ENCODE results near the gene ARNT2.

Gene ARNT2

GRCh38 chr15:80474224-80475215, 70.3 kb downstream of the ARNT2 start:
- peak overlapping the region in 1 of 2 experiments; percentile 43 for H2BK12ac ChIP-seq (ENCODE audit: low read length in 2 of 2)
- no peak overlapping the region for H2BK15ac ChIP-seq (ENCODE audit: low read depth, poor library complexity, severe bottlenecking)
- no peak overlapping the region for H3K18ac ChIP-seq (ENCODE audit: low read depth in 1 of 2, low read length in 2 of 2)
- H4K8ac ChIP-seq (ENCODE audit: low read length) = no peak overlapping the region
- peaks cover 2% of the 10 kb centered on the region for H3K79me1 ChIP-seq (replicated peaks; ENCODE audit: low read length, poor library complexity, severe bottlenecking)
- no peak overlapping the region for H2BK5ac ChIP-seq (ENCODE audit: low read depth, low read length, poor library complexity, severe bottlenecking)
- H3K4me2 ChIP-seq (ENCODE audit: low read length, poor library complexity, severe bottlenecking) = no peak overlapping the region
- H3K27ac ChIP-seq (ENCODE audit: low read length, poor library complexity, severe bottlenecking) = no peak overlapping the region
- no peak for DNase-seq
- H3K36me3 ChIP-seq (ENCODE audit: control insufficient read depth in 1 of 2, insufficient read depth in 2 of 2, low read depth in 1 of 2, low read length in 2 of 2) = peaks cover 0 to 6% of the 10 kb centered on the region in 2 experiments
- H4K91ac ChIP-seq (ENCODE audit: low read length) = no peak overlapping the region
- no peak overlapping the region for H3K9ac ChIP-seq (ENCODE audit: low read length)
- peaks cover 8% of the 10 kb centered on the region for H3K4me1 ChIP-seq (ENCODE audit: control insufficient read depth, insufficient read depth, low read depth, low read length)
- H3K27me3 ChIP-seq (ENCODE audit: control insufficient read depth in 1 of 2, insufficient read depth in 1 of 2, low read length in 2 of 2) = no peaks in the 10 kb centered on the region
- no peak overlapping the region for H3K14ac ChIP-seq (ENCODE audit: low read length in 2 of 2)
- H2BK120ac ChIP-seq (ENCODE audit: low read depth, low read length) = no peak overlapping the region
- no peak overlapping the region for H2AFZ ChIP-seq (ENCODE audit: low read depth, low read length)
- H3K9me3 ChIP-seq (ENCODE audit: control insufficient read depth, low read length) = peaks cover 13% of the 10 kb centered on the region
- H2AK5ac ChIP-seq (ENCODE audit: low read length, severe bottlenecking) = no peak overlapping the region
- H3K23ac ChIP-seq (ENCODE audit: low read length in 2 of 2) = no peak overlapping the region
- no peak overlapping the region for H3K4me3 ChIP-seq (ENCODE audit: insufficient read depth in 1 of 2, low read depth in 1 of 2, low read length in 2 of 2)
- H3K4ac ChIP-seq (ENCODE audit: low read depth in 1 of 2, low read length in 2 of 2) = no peak overlapping the region
- 84% methylated on average over 7 of the region's 9 CpGs for WGBS

- Histone ChIP-seq H3K4me3 (ENCODE audit: insufficient read depth in 1 of 2, low read depth in 1 of 2, low read length in 2 of 2) (no peak overlapping the region), H3K9ac (ENCODE audit: low read length) (no peak overlapping the region), H2BK120ac (ENCODE audit: low read depth, low read length) (no peak overlapping the region), H3K79me1 (replicated peaks; ENCODE audit: low read length, poor library complexity, severe bottlenecking) (peaks cover 2% of the 10 kb centered on the region), H4K8ac (ENCODE audit: low read length) (no peak overlapping the region), H3K4ac (ENCODE audit: low read depth in 1 of 2, low read length in 2 of 2) (no peak overlapping the region), H3K23ac (ENCODE audit: low read length in 2 of 2) (no peak overlapping the region), H2BK15ac (ENCODE audit: low read depth, poor library complexity, severe bottlenecking) (no peak overlapping the region), H3K14ac (ENCODE audit: low read length in 2 of 2) (no peak overlapping the region), H3K27ac (ENCODE audit: low read length, poor library complexity, severe bottlenecking) (no peak overlapping the region), H3K9me3 (ENCODE audit: control insufficient read depth, low read length) (peaks cover 13% of the 10 kb centered on the region), H3K27me3 (ENCODE audit: control insufficient read depth in 1 of 2, insufficient read depth in 1 of 2, low read length in 2 of 2) (no peaks in the 10 kb centered on the region), H3K4me1 (ENCODE audit: control insufficient read depth, insufficient read depth, low read depth, low read length) (peaks cover 18% of the 10 kb centered on the region), H2BK5ac (ENCODE audit: low read depth, low read length, poor library complexity, severe bottlenecking) (no peak overlapping the region), H4K91ac (ENCODE audit: low read length) (no peak overlapping the region), H3K18ac (ENCODE audit: low read depth in 1 of 2, low read length in 2 of 2) (no peak overlapping the region), H2AK5ac (ENCODE audit: low read length, severe bottlenecking) (no peak overlapping the region), H3K36me3 (ENCODE audit: control insufficient read depth in 1 of 2, insufficient read depth in 2 of 2, low read depth in 1 of 2, low read length in 2 of 2) (peaks cover 0 to 3% of the 10 kb centered on the region in 2 experiments), H3K4me2 (ENCODE audit: low read length, poor library complexity, severe bottlenecking) (no peak overlapping the region), H2BK12ac (ENCODE audit: low read length in 2 of 2) (no peak overlapping the region), H2AFZ (ENCODE audit: low read depth, low read length) (no peak overlapping the region)
- 100% methylated on average over 1 of the region's 2 CpGs for WGBS
- no peak for DNase-seq
These were observed 71.4 kb downstream of the ARNT2 start for GRCh38 chr15:80475572-80475971.

GRCh38 chr15:80476036-80476435, 71.9 kb downstream of the ARNT2 start:
- no peak overlapping the region for H2AK5ac ChIP-seq (ENCODE audit: low read length, severe bottlenecking)
- no peak overlapping the region for H3K18ac ChIP-seq (ENCODE audit: low read depth in 1 of 2, low read length in 2 of 2)
- no peak overlapping the region for H2BK5ac ChIP-seq (ENCODE audit: low read depth, low read length, poor library complexity, severe bottlenecking)
- H3K27ac ChIP-seq (ENCODE audit: low read length, poor library complexity, severe bottlenecking) = no peak overlapping the region
- no peak overlapping the region for H2BK120ac ChIP-seq (ENCODE audit: low read depth, low read length)
- peaks cover 23% of the 10 kb centered on the region for H3K4me1 ChIP-seq (ENCODE audit: control insufficient read depth, insufficient read depth, low read depth, low read length)
- no peak overlapping the region for H3K9ac ChIP-seq (ENCODE audit: low read length)
- peaks cover 0 to 3% of the 10 kb centered on the region in 2 experiments for H3K36me3 ChIP-seq (ENCODE audit: control insufficient read depth in 1 of 2, insufficient read depth in 2 of 2, low read depth in 1 of 2, low read length in 2 of 2)
- 85% methylated on average over 2 of the region's 6 CpGs for WGBS
- peaks cover 13% of the 10 kb centered on the region for H3K9me3 ChIP-seq (ENCODE audit: control insufficient read depth, low read length)
- H2BK12ac ChIP-seq (ENCODE audit: low read length in 2 of 2) = no peak overlapping the region
- H3K23ac ChIP-seq (ENCODE audit: low read length in 2 of 2) = no peak overlapping the region
- no peak overlapping the region for H3K4ac ChIP-seq (ENCODE audit: low read depth in 1 of 2, low read length in 2 of 2)
- H4K8ac ChIP-seq (ENCODE audit: low read length) = no peak overlapping the region
- no peak overlapping the region for H4K91ac ChIP-seq (ENCODE audit: low read length)
- H2BK15ac ChIP-seq (ENCODE audit: low read depth, poor library complexity, severe bottlenecking) = no peak overlapping the region
- no peaks in the 10 kb centered on the region for H3K27me3 ChIP-seq (ENCODE audit: control insufficient read depth in 1 of 2, insufficient read depth in 1 of 2, low read length in 2 of 2)
- H3K14ac ChIP-seq (ENCODE audit: low read length in 2 of 2) = no peak overlapping the region
- no peak overlapping the region for H2AFZ ChIP-seq (ENCODE audit: low read depth, low read length)
- peaks cover 2% of the 10 kb centered on the region for H3K79me1 ChIP-seq (replicated peaks; ENCODE audit: low read length, poor library complexity, severe bottlenecking)
- no peak overlapping the region for H3K4me2 ChIP-seq (ENCODE audit: low read length, poor library complexity, severe bottlenecking)
- DNase-seq = no peak
- no peak overlapping the region for H3K4me3 ChIP-seq (ENCODE audit: insufficient read depth in 1 of 2, low read depth in 1 of 2, low read length in 2 of 2)

GRCh38 chr15:80478075-80478474, 73.9 kb downstream of the ARNT2 start:
- Histone ChIP-seq H3K9ac (ENCODE audit: low read length) (no peak overlapping the region), H3K79me1 (replicated peaks; ENCODE audit: low read length, poor library complexity, severe bottlenecking) (peaks cover 11% of the 10 kb centered on the region), H3K27me3 (ENCODE audit: control insufficient read depth in 1 of 2, insufficient read depth in 1 of 2, low read length in 2 of 2) (no peaks in the 10 kb centered on the region), H3K4me1 (ENCODE audit: control insufficient read depth, insufficient read depth, low read depth, low read length) (peaks cover 30% of the 10 kb centered on the region), H3K4me2 (ENCODE audit: low read length, poor library complexity, severe bottlenecking) (no peak overlapping the region), H4K91ac (ENCODE audit: low read length) (no peak overlapping the region), H3K4me3 (ENCODE audit: insufficient read depth in 1 of 2, low read depth in 1 of 2, low read length in 2 of 2) (no peak overlapping the region), H2BK120ac (ENCODE audit: low read depth, low read length) (no peak overlapping the region), H3K27ac (ENCODE audit: low read length, poor library complexity, severe bottlenecking) (peak overlapping the region; percentile 12), H3K4ac (ENCODE audit: low read depth in 1 of 2, low read length in 2 of 2) (peak overlapping the region in 1 of 2 experiments; percentile 1), H3K36me3 (ENCODE audit: control insufficient read depth in 1 of 2, insufficient read depth in 2 of 2, low read depth in 1 of 2, low read length in 2 of 2) (peaks cover 0 to 3% of the 10 kb centered on the region in 2 experiments), H2BK15ac (ENCODE audit: low read depth, poor library complexity, severe bottlenecking) (no peak overlapping the region), H3K18ac (ENCODE audit: low read depth in 1 of 2, low read length in 2 of 2) (peak overlapping the region in 1 of 2 experiments; percentile 42), H4K8ac (ENCODE audit: low read length) (no peak overlapping the region), H2AK5ac (ENCODE audit: low read length, severe bottlenecking) (peak overlapping the region; percentile 82), H3K23ac (ENCODE audit: low read length in 2 of 2) (no peak overlapping the region), H2AFZ (ENCODE audit: low read depth, low read length) (no peak overlapping the region), H3K14ac (ENCODE audit: low read length in 2 of 2) (no peak overlapping the region), H2BK5ac (ENCODE audit: low read depth, low read length, poor library complexity, severe bottlenecking) (no peak overlapping the region), H2BK12ac (ENCODE audit: low read length in 2 of 2) (peak overlapping the region in 1 of 2 experiments; percentile 38), H3K9me3 (ENCODE audit: control insufficient read depth, low read length) (peaks cover 13% of the 10 kb centered on the region)
- 70% methylated on average over 3 of the region's 3 CpGs for WGBS
- no peak for DNase-seq

Data from mesenchymal stem cell (in vitro differentiated cells and primary cell).